HFFc6 (cell line): ENCODE results near the gene PRG3. TPM values are rescaled to one million over a fixed set of nuclear protein-coding genes. Genes with fewer than 3 reads are reported as not detected.

Source experiments
- DNase-seq: peaks from one replicate; pipeline ENCODE4 v3.0.0-alpha.2; 2018
- H3K27ac Mint-ChIP-seq: 2 replicates; pipeline ENCODE4 v1.8.0; 2020; ENCODE audit warnings: mild to moderate bottlenecking, mixed read lengths
- H3K27me3 Mint-ChIP-seq: 2 replicates; pipeline ENCODE4 v1.8.0; 2021; ENCODE audit warnings: mild to moderate bottlenecking, moderate library complexity, mixed read lengths; ENCODE audit not compliant: insufficient read depth
- H3K36me3 Mint-ChIP-seq: 2 replicates; pipeline ENCODE4 v1.8.0; 2021; ENCODE audit warnings: low read depth, mixed read lengths
- H3K4me1 Mint-ChIP-seq: 2 replicates; pipeline ENCODE4 v1.8.0; 2020; ENCODE audit warnings: low read depth, mixed read lengths
- H3K4me3 Mint-ChIP-seq: 2 replicates; pipeline ENCODE4 v1.8.0; 2020; ENCODE audit warnings: mild to moderate bottlenecking, moderate library complexity, mixed read lengths
- H3K9me3 Mint-ChIP-seq: 2 replicates; pipeline ENCODE4 v1.8.0; 2020; ENCODE audit warnings: mild to moderate bottlenecking, mixed read lengths
- total RNA-seq, 6 experiments: library from RNA; stranded (reverse); fragmentation: NEBNext Ultra II Directional; extraction: Animal tissue kit (Norgen Biotek cat#: 25700); gene quantifications; 2 replicates in 1 of 6; 3 replicates in 5 of 6; pipeline ENCODE4 v1.2.3, GENCODE V29; 2021
- TF ChIP-seq, protein P1 (sequence below): fragments of 200-600 bp; sonication (generic); IDR thresholded peaks from 2 replicates; pipeline ENCODE4 v1.5.0; 2021; ENCODE audit warnings: antibody characterized with exemption, mild to moderate bottlenecking

PRG3 gene
- total RNA-seq, 6 experiments from 2014 or later, result not detected

GRCh38 chr11:57426439-57426928, 45.5 kb upstream of the PRG3 start:
- TF ChIP-seq, protein P1, sequence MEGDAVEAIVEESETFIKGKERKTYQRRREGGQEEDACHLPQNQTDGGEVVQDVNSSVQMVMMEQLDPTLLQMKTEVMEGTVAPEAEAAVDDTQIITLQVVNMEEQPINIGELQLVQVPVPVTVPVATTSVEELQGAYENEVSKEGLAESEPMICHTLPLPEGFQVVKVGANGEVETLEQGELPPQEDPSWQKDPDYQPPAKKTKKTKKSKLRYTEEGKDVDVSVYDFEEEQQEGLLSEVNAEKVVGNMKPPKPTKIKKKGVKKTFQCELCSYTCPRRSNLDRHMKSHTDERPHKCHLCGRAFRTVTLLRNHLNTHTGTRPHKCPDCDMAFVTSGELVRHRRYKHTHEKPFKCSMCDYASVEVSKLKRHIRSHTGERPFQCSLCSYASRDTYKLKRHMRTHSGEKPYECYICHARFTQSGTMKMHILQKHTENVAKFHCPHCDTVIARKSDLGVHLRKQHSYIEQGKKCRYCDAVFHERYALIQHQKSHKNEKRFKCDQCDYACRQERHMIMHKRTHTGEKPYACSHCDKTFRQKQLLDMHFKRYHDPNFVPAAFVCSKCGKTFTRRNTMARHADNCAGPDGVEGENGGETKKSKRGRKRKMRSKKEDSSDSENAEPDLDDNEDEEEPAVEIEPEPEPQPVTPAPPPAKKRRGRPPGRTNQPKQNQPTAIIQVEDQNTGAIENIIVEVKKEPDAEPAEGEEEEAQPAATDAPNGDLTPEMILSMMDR, result no peak
- DNase-seq, result no peak
- Mint-ChIP-seq H3K9me3 (no peaks in the 10 kb centered on the region), H3K4me1 (peaks cover 38% of the 10 kb centered on the region), H3K4me3 (peak overlapping the region; percentile 85), H3K36me3 (no peaks in the 10 kb centered on the region), H3K27ac (peak overlapping the region; percentile 68), H3K27me3 (peaks cover 10% of the 10 kb centered on the region)

DNA sequence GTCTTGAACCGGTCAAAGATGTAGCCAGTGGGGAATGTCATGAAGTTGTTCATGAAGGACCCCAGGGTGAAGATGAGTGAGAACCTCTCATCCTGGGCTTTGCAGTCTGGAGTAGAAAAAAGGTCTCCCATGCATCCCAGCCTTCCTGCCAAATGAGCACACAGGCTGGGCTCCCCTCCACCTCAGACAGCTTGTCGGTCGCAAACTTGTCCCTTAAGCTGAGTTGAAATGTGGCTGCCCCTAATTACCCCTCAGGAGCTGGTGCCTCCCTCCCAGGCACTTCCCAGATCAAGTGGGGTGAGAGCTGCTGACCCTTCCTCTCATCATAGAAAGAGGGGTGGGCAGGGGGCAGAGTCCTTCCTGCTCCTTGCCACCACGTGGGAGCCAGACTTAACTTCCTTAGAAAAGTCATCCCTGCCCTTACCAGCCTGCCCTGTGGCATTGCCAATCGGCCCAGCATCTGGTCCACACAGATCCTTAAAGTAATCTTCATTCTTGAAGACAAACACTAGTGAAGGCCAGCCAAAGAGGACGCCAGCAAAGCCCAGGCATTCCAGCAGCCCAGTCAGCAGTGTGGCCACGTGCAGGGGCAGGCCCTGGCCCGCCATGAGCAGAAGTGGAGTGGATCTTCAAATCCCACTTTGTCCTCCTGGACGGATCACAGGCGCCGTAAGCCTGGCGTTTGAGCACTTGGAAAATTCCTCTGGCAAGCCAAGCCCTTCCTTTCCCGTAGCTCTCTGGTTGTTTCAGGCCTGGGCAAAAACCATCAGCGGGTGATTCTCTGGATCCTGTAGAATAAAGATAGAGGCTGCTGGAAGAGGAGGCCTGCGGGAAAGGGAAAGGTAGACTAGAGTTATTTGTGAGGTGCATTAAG, 44.9 kb upstream of the PRG3 start:
- no peak for DNase-seq
- Mint-ChIP-seq H3K4me1 (peaks cover 38% of the 10 kb centered on the region), H3K27ac (peak overlapping the region; percentile 68), H3K9me3 (no peaks in the 10 kb centered on the region), H3K27me3 (peaks cover 8% of the 10 kb centered on the region), H3K4me3 (peak overlapping the region; percentile 85; the same call in 1 of the 2 replicates), H3K36me3 (no peaks in the 10 kb centered on the region; the same call in 1 of the 2 replicates)
- TF ChIP-seq, protein P1, result no peak

GRCh38 chr11:57424792-57425564, 44.0 kb upstream of the PRG3 start:
- peaks cover 38% of the 10 kb centered on the region for H3K4me1 Mint-ChIP-seq
- H3K9me3 Mint-ChIP-seq, result no peaks in the 10 kb centered on the region
- TF ChIP-seq, protein P1, result no peak
- H3K27ac Mint-ChIP-seq, result peak overlapping the region; percentile 63
- peak; percentile 62 for DNase-seq
- no peaks in the 10 kb centered on the region; the same call in 1 of the 2 replicates for H3K36me3 Mint-ChIP-seq
- peaks cover 15% of the 10 kb centered on the region for H3K27me3 Mint-ChIP-seq
- H3K4me3 Mint-ChIP-seq, result peak overlapping the region; percentile 48; the same call in 1 of the 2 replicates

DNA sequence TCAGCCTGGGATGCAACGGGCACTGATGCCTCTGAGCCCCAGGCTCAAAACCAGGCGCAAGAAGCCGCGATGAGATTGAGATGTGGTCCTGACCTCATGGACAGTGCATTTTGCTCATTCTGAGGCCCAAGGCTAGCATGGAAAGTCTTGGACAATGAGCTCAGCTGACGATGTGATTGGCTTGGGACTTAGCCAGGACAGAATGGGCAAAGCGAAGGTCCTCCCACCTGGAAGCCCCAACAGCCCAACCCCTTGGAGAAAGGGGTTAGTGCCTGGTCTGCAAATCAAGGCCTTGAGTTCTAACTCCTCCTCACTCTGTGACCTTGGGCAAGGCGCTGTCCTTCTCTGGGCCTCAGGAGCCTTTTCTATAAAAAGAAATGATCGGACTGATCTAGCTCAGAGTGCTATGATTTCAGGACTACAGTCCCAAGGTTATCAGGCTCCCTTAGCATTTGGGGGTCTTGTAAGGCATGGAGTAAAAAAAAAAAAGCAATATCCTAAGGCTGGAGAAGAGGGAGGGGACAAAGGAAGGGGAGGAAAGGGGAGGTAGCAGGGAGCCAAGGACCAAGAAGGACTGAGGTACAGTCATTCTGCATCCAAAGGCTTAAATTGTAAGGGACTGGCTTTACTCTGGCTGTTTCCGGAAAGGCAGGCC, 43.3 kb upstream of the PRG3 start:
- peaks cover 38% of the 10 kb centered on the region for H3K4me1 Mint-ChIP-seq
- DNase-seq, result no peak
- H3K36me3 Mint-ChIP-seq, result no peaks in the 10 kb centered on the region; the same call in 1 of the 2 replicates
- TF ChIP-seq, protein P1, result no peak
- peak overlapping the region; percentile 63 for H3K27ac Mint-ChIP-seq
- no peaks in the 10 kb centered on the region for H3K9me3 Mint-ChIP-seq
- peaks cover 18% of the 10 kb centered on the region for H3K27me3 Mint-ChIP-seq
- H3K4me3 Mint-ChIP-seq, result peak overlapping the region; percentile 48; the same call in 1 of the 2 replicates

GRCh38 chr11:57422669-57423068, 41.7 kb upstream of the PRG3 start:
- no peak for DNase-seq
- Mint-ChIP-seq H3K9me3 (no peaks in the 10 kb centered on the region), H3K4me1 (peaks cover 34% of the 10 kb centered on the region), H3K4me3 (no peak overlapping the region), H3K27ac (no peak overlapping the region), H3K36me3 (peaks cover 1% of the 10 kb centered on the region; the same call in 1 of the 2 replicates), H3K27me3 (peaks cover 13% of the 10 kb centered on the region; the same call in 1 of the 2 replicates)
- TF ChIP-seq, protein P1, result no peak
